ENCODE measurements around the gene CYP4X1. TPM values are rescaled to one million over a fixed set of nuclear protein-coding genes. Genes with fewer than 3 reads are reported as not detected.
"Not testable (repeated sequence)": the region's sequence is repeated elsewhere in the genome, so short reads cannot be mapped to it uniquely, and the experiment has no call there.

The CYP4X1 gene
- total RNA-seq, 2 experiments from 2014 or later = not detected

- CTCF ChIA-PET, POLR2A ChIA-PET: not testable (repeated sequence)
These were observed 45.6 kb downstream of the CYP4X1 start for GRCh38 chr1:47069080-47069479.

DNA sequence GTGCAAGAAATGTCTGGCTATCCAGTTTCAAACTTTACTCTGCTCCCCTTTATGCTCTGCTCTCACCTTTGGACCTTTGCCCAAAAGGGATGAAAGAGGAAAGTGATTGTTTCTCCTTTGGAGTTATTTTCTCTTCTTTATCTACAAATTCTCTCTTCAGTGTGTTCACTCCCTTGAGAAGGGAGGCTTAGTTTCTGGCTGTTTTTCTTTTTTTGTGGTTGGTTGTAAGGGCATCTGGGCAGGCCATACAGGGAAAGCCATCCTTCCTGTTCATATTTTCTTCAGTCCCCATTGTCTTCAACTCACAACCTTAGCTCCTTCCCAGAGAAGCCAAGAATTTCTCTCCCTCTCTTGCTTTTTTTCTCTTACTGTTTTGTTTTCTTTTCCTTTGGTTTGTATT, 46.0 kb downstream of the CYP4X1 start:
- POLR2A ChIA-PET, CTCF ChIA-PET: not testable (repeated sequence)

- CTCF ChIA-PET, POLR2A ChIA-PET: not testable (repeated sequence)
These were observed 65.9 kb downstream of the CYP4X1 start for GRCh38 chr1:47089356-47089755.

DNA sequence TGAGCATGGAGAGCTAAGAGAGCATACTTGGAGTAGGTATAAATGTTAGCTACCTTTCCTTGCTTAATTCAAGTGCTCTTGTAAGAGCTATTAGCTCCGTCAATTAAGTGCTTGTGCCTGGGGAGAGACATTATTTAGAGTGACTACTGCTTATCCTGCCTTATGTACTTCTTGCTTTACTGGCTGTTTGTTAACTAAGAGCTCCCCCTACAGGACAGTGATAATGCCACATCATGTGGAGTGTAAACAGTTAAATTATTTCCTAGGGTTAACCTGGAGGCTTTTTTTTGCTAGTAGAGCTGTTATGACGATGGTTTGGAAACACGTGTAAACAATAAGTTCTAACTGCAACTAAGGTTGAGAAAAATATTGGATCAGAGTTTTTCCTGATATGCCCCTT, 68.0 kb downstream of the CYP4X1 start:
- CTCF ChIA-PET, POLR2A ChIA-PET: not testable (repeated sequence)

Other genes with a start within 250 kb of the CYP4X1 start
- not detected for gene CYP4B1, start 224.6 kb upstream of the CYP4X1 start, total RNA-seq
- not detected for gene CYP4A11, start 82.2 kb upstream of the CYP4X1 start, total RNA-seq
- gene CYP4Z1, start 43.6 kb downstream of the CYP4X1 start, total RNA-seq = not detected
- gene CYP4A22, start 113.8 kb downstream of the CYP4X1 start, total RNA-seq = not detected
- not detected for gene PDZK1IP1, start 166.4 kb downstream of the CYP4X1 start, total RNA-seq
- not detected for gene TAL1, start 208.6 kb downstream of the CYP4X1 start, total RNA-seq